Smooth muscle cell (in vitro differentiated cells): ENCODE results near the gene PLD6. TPM values are rescaled to one million over a fixed set of nuclear protein-coding genes. Genes with fewer than 3 reads are reported as not detected.
"Not testable (repeated sequence)": the region's sequence is repeated elsewhere in the genome, so short reads cannot be mapped to it uniquely, and the experiment has no call there.

ENCODE experiments used
- DNase-seq: peaks from one replicate; lab custom pipeline; 2025; ENCODE audit not compliant: unreplicated experiment; lab: John Stamatoyannopoulos, UW
- H2AFZ ChIP-seq: fragments of 200-600 bp; sonication (generic); 2 replicates; pipeline ENCODE4 v1.6.0; 2016; ENCODE audit warnings: antibody characterized with exemption, low read depth, mild to moderate bottlenecking
- H3F3A ChIP-seq: fragments of 200-600 bp; sonication (generic); 2 replicates; pipeline ENCODE4 v1.6.0; 2017; ENCODE audit warnings: antibody characterized with exemption, low read depth
- H3K27ac ChIP-seq: fragments of 200-600 bp; sonication (generic); 2 replicates; pipeline ENCODE4 v1.5.1; 2016; ENCODE audit warnings: low read depth, mild to moderate bottlenecking
- H3K27me3 ChIP-seq: fragments of 200-600 bp; sonication (generic); 2 replicates; pipeline ENCODE4 v1.6.1; 2016; ENCODE audit warnings: low read depth, mild to moderate bottlenecking
- H3K36me3 ChIP-seq: fragments of 200-600 bp; sonication (generic); 2 replicates; pipeline ENCODE4 v1.5.1; 2016; ENCODE audit warnings: low read depth
- H3K4me1 ChIP-seq: fragments of 200-600 bp; sonication (generic); 2 replicates; pipeline ENCODE4 v1.5.1; 2016; ENCODE audit warnings: low read depth
- H3K4me2 ChIP-seq: fragments of 200-600 bp; sonication (generic); 2 replicates; pipeline ENCODE4 v1.6.0; 2016; ENCODE audit warnings: mild to moderate bottlenecking
- H3K4me3 ChIP-seq: fragments of 200-600 bp; sonication (generic); 2 replicates; pipeline ENCODE4 v1.5.1; 2016; ENCODE audit warnings: mild to moderate bottlenecking
- H3K79me2 ChIP-seq: fragments of 200-600 bp; sonication (generic); 2 replicates; pipeline ENCODE4 v1.6.0; 2016; ENCODE audit warnings: low read depth, mild to moderate bottlenecking
- H3K9ac ChIP-seq: fragments of 200-600 bp; sonication (generic); 2 replicates; pipeline ENCODE4 v1.6.0; 2016; ENCODE audit warnings: low read depth
- H3K9me3 ChIP-seq: fragments of 200-600 bp; sonication (generic); replicated peaks from 2 replicates; pipeline ENCODE4 v1.5.1; 2016; ENCODE audit warnings: low read depth
- H4K20me1 ChIP-seq: fragments of 200-600 bp; sonication (generic); 2 replicates; pipeline ENCODE4 v1.6.0; 2016; ENCODE audit warnings: low read depth
- CTCF ChIP-seq: fragments of 200-600 bp; sonication (generic); IDR thresholded peaks from 2 replicates; pipeline ENCODE4 v1.5.1; 2017; ENCODE audit warnings: borderline replicate concordance, mild to moderate bottlenecking, antibody characterized with exemption; ENCODE audit not compliant: insufficient read depth, poor library complexity, severe bottlenecking
- WGBS: methylation state at CpG from one replicate; pipeline ENCODE4 v1.1.7; 2016; ENCODE audit warnings: low lambda C conversion rate; 5-methylcytosine and 5-hydroxymethylcytosine counted together
- polyA plus RNA-seq: library from polyadenylated mRNA; unstranded; fragments of >200 nt; fragmentation: Nextera tagmentation; extraction: Ambion mirVana; gene quantifications from 2 replicates; pipeline ENCODE4 v1.2.1, GENCODE V29; 2016
- total RNA-seq: library from RNA; depleted of rRNA; stranded (reverse); fragments of >200 nt; gene quantifications from 2 replicates; pipeline ENCODE4 v1.2.3, GENCODE V29; 2014

PLD6 gene
- 0.18 and 0.49 TPM in 2 replicates for total RNA-seq
- polyA plus RNA-seq, result 0.26 and 1.4 TPM in 2 replicates

DNA sequence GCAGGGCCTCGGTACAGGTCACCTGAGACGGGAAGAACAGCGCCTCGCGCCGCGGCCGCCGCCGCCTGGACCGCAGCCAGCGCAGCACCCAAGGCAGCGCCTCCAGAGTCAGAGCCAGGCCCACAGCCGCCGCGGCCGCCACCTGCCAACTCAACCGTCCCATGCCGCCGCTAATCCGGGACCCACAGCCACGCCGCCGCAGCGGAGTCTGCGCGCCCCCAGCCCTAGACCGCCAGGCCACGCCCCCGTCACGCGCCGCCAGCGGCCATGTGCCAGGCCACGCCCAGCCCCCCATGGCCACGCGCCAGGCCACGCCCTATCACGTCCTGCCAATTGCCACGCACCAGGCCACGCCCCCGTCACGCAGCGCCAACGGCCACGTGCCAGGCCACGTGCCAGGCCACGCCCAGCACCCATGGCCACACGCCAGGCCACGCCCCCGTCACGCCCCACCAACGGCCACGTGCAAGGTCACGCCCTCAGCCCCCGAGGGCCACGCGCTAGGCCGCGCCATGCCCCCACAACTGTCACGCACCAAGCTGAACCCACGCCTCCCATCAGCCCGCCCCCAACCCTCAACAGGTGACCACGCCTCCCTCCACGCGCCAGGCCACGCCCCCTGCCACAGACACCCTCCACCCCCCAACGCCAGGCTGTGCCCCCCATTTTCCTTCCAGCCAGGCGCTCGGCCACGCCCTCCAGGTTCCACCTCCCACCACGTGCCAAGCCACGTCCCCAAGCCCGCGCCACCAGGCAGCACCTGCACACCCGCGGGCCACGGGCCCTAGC, at the start of gene PLD6:
PLD6 (minus strand) TSS at position 210 of the 789 bp plus-strand sequence; CDS start at position 163, 47 bp downstream.
- DNase-seq, result no peak
- Histone ChIP-seq H4K20me1 (no peaks in the 10 kb centered on the region), H3K27me3 (no peaks in the 10 kb centered on the region), H3K36me3 (no peaks in the 10 kb centered on the region), H2AFZ (no peak within 1 kb of the TSS), H3K4me3 (no peak within 1 kb of the TSS), H3K9ac (no peak within 1 kb of the TSS), H3K4me1 (no peaks in the 10 kb centered on the region), H3F3A (no peaks in the 10 kb centered on the region), H3K9me3 (no peaks in the 10 kb centered on the region), H3K4me2 (no peak within 1 kb of the TSS), H3K27ac (no peak within 1 kb of the TSS), H3K79me2 (no peaks in the 10 kb centered on the region)
- 98% methylated on average over 35 of the region's 78 CpGs for WGBS
- TF ChIP-seq CTCF, result no peak

GRCh38 chr17:17255689-17256088, 49.6 kb upstream of the PLD6 start:
- not testable (repeated sequence) for H3K79me2 ChIP-seq, H3K4me2 ChIP-seq, H2AFZ ChIP-seq, DNase-seq, H3K4me1 ChIP-seq, H3K9ac ChIP-seq, H3K27me3 ChIP-seq, H3K27ac ChIP-seq, H3F3A ChIP-seq, H3K9me3 ChIP-seq, H4K20me1 ChIP-seq, H3K4me3 ChIP-seq
- peaks cover 16% of the 10 kb centered on the region for H3K36me3 ChIP-seq
- 95% methylated on average over 11 of the region's 11 CpGs for WGBS

DNA sequence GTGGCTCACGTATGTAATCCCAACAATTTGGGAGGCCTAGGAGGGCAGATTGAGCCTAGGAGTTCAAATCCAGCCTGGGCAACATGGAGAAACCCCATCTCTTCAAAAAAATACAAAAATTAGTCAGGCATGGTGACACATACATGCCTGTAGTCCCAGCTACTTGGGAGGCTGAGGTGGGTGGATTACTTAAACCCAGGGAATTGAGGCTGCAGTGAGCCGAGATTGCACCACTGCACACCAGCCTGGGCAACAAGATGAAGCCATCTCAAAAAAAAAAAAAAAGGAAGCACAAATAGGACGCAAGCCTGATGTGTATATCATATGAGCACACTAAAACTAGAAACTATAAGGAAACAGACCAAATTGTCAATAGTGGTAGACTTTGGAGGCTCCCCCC, 47.9 kb upstream of the PLD6 start:
- no peak for TF ChIP-seq CTCF

GRCh38 chr17:17253406-17253805, 47.3 kb upstream of the PLD6 start:
- 99% methylated on average over 3 of the region's 3 CpGs for WGBS
- TF ChIP-seq CTCF, result no peak
- Histone ChIP-seq H3K9ac (no peak overlapping the region), H3K9me3 (no peaks in the 10 kb centered on the region), H3K4me2 (no peak overlapping the region), H2AFZ (no peak overlapping the region), H3K27ac (no peak overlapping the region), H3K79me2 (no peaks in the 10 kb centered on the region), H3F3A (no peaks in the 10 kb centered on the region), H3K4me3 (no peak overlapping the region), H3K4me1 (no peaks in the 10 kb centered on the region), H4K20me1 (no peaks in the 10 kb centered on the region), H3K27me3 (no peaks in the 10 kb centered on the region), H3K36me3 (peaks cover 6% of the 10 kb centered on the region)
- no peak for DNase-seq

More for the DNA sequence above, 47.9 kb upstream of the PLD6 start:
- no peak overlapping the region for H3K9ac ChIP-seq
- H3K4me2 ChIP-seq, result no peak overlapping the region
- no peak overlapping the region for H2AFZ ChIP-seq
- H3K9me3 ChIP-seq, result no peaks in the 10 kb centered on the region
- no peaks in the 10 kb centered on the region for H3K27me3 ChIP-seq
- no peak overlapping the region for H3K4me3 ChIP-seq
- H3F3A ChIP-seq, result no peaks in the 10 kb centered on the region
- peaks cover 10% of the 10 kb centered on the region for H3K36me3 ChIP-seq
- H3K27ac ChIP-seq, result no peak overlapping the region
- no peaks in the 10 kb centered on the region for H4K20me1 ChIP-seq
- DNase-seq, result no peak
- no peaks in the 10 kb centered on the region for H3K4me1 ChIP-seq
- WGBS, result 74% methylated on average over 3 of the region's 3 CpGs
- no peaks in the 10 kb centered on the region for H3K79me2 ChIP-seq
